Cerebellar cortex (tissue), 1 donor: Measurements from ENCODE around the gene POMT2.
"Not testable (repeated sequence)": the region's sequence is repeated elsewhere in the genome, so short reads cannot be mapped to it uniquely, and the experiment has no call there.

ENCODE experiments used
- DNase-seq: peaks from one replicate; pipeline ENCODE4 v3.0.0-alpha.2; 2015; ENCODE audit warnings: low spot score

Gene POMT2

GRCh38 chr14:77324816-77325745 lies 4.4 kb upstream of the POMT2 start:
- no peak for DNase-seq

GRCh38 chr14:77324289-77324688 lies 3.6 kb upstream of the POMT2 start:
- no peak for DNase-seq

- DNase-seq: no peak
Measured at GRCh38 chr14:77323571-77323970, 2.9 kb upstream of the POMT2 start.

GRCh38 chr14:77322951-77323350 lies 2.3 kb upstream of the POMT2 start:
- DNase-seq: no peak

- DNase-seq: no peak
Measured at GRCh38 chr14:77322250-77322902, 1.7 kb upstream of the POMT2 start.

- no peak for DNase-seq
Measured at GRCh38 chr14:77319422-77319821, 1.3 kb downstream of the POMT2 start.

GRCh38 chr14:77318756-77319155 lies 1.9 kb downstream of the POMT2 start:
- DNase-seq: not testable (repeated sequence)

- DNase-seq: no peak
Measured at GRCh38 chr14:77318006-77318553, 2.6 kb downstream of the POMT2 start.

GRCh38 chr14:77316872-77317301 lies 3.8 kb downstream of the POMT2 start:
- no peak for DNase-seq

GRCh38 chr14:77316195-77316505 lies 4.5 kb downstream of the POMT2 start:
- DNase-seq: no peak

GRCh38 chr14:77314539-77315457 lies 5.9 kb downstream of the POMT2 start:
- no peak for DNase-seq

GRCh38 chr14:77314043-77314442 lies 6.6 kb downstream of the POMT2 start:
- no peak for DNase-seq

GRCh38 chr14:77313371-77313770 lies 7.3 kb downstream of the POMT2 start:
- DNase-seq: no peak

- DNase-seq: no peak
Measured at GRCh38 chr14:77311217-77311616, 9.5 kb downstream of the POMT2 start.

GRCh38 chr14:77310026-77310425 lies 10.7 kb downstream of the POMT2 start:
- no peak for DNase-seq

- DNase-seq: no peak
Measured at GRCh38 chr14:77309131-77309530, 11.6 kb downstream of the POMT2 start.

- DNase-seq: no peak
Measured at GRCh38 chr14:77306851-77307496, 13.7 kb downstream of the POMT2 start.

- no peak for DNase-seq
Measured at GRCh38 chr14:77306416-77306815, 14.3 kb downstream of the POMT2 start.

GRCh38 chr14:77305696-77306095 lies 15.0 kb downstream of the POMT2 start:
- no peak for DNase-seq

GRCh38 chr14:77303417-77304156 lies 17.1 kb downstream of the POMT2 start:
- no peak for DNase-seq

GRCh38 chr14:77302926-77303325 lies 17.8 kb downstream of the POMT2 start:
- no peak for DNase-seq
